ENCODE results near the gene PPOX.

DNA sequence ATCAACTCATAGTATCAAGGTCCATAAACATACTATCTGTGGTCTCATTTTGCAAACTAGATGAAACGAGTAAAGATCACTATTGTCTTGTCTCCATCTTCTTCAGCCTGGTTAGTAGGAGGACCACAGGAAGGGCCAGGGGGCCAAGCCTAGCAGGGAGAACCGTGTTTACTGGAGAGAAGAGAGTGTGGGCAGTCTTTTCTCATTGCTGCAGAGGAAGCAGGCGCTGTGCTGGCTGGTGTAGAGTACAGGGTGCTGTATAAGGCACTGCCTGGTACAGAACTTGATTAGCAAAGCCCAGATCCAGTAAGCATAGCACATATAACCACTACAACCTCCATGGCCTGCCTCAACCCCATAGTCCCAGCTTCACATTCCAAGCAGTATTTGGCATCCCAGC lies 21.1 kb downstream of the PPOX start:
- TF ChIP-seq, protein P1, sequence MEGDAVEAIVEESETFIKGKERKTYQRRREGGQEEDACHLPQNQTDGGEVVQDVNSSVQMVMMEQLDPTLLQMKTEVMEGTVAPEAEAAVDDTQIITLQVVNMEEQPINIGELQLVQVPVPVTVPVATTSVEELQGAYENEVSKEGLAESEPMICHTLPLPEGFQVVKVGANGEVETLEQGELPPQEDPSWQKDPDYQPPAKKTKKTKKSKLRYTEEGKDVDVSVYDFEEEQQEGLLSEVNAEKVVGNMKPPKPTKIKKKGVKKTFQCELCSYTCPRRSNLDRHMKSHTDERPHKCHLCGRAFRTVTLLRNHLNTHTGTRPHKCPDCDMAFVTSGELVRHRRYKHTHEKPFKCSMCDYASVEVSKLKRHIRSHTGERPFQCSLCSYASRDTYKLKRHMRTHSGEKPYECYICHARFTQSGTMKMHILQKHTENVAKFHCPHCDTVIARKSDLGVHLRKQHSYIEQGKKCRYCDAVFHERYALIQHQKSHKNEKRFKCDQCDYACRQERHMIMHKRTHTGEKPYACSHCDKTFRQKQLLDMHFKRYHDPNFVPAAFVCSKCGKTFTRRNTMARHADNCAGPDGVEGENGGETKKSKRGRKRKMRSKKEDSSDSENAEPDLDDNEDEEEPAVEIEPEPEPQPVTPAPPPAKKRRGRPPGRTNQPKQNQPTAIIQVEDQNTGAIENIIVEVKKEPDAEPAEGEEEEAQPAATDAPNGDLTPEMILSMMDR (IDR thresholded peaks at IDR 0.05; ENCODE audit: low read depth, low read length) = no peak
- no peak for TF ChIP-seq EZH2phosphoT487 (IDR thresholded peaks at IDR 0.05; ENCODE audit: low read depth)

Measured in OCI-LY3 (cell line).